A204.1 (cell line): ENCODE measurements around the gene RTTN.
"Not testable (repeated sequence)": the region's sequence is repeated elsewhere in the genome, so short reads cannot be mapped to it uniquely, and the experiment has no call there.

Experiments used
- FAIRE-seq: peaks from 2 replicates; lab custom pipeline; 2012; peaks lifted over from hg19 to GRCh38; lab: Jason Lieb, UNC

Gene RTTN

DNA sequence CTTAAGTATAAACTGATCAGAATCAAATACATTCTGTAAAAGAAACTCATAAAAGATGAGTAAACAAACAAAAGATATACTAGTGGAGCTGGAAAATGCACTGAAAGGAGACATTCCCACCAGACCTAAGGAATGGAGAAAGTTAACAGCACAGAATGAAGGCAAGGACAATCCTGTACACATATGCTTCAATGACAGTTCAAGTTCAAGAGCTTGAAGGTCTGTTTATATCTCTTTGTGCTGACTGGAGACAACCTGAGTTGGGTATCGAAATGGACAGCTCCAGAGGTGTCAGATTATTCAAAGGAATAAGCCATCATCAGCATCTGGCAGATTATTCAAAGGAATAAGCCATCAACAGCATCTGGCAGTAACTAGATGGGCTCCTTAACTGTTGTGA is 184.0 kb downstream of the RTTN start:
- no peak for FAIRE-seq

DNA sequence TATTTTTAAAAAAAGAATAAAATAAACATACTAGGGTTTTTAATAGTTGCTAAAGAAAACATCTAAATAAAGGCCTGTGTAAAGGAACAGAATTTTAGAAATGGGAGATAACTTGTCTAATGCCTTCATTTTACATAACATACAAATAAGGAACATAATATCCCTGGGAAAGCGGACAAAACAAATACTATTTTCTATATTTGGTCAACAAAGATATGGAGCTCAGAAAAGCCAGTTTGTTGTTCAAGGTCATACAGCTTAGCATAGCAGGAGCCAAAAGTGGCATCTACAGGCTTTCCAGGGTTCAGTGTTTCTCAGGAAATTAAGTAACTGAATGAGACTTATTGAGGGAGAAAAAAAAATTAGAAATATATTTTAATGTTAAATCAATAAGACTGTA is 184.4 kb downstream of the RTTN start:
- FAIRE-seq: no peak

DNA sequence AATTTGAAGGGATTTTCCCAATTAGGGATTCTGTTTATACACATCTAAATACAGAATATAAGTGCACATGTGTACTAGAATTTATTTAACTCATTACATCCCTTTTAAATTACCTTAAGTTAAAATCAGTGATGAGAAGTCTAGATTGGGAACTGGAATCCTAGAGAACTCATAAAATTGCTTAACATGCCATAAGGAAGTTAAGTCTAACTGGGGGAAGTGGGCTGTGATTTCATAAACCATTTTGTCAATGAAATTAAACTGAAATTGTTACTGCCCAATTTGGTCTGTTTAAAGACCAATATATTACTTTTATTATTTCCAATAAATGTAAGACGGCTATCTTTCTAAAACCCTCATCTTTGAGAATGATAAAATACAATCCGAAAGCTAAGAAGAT is 185.5 kb downstream of the RTTN start:
- FAIRE-seq: no peak

DNA sequence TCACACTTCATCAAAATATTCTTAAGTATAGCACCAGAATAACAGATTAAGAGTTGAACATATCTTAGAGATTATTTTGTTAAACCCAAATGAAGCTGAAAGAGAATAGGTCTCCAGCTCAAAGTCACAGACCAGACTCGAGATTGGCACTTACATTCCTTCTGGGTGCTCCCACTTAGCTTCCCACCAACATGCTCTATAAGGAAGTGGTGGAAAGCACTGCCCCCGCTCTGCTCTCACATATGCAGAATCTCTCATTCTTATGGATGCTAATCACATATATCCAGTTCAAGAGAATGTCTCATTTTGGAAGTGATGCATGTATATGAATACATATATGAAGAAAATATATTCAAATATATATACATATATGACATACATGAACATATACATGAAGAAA is 186.4 kb downstream of the RTTN start:
- no peak for FAIRE-seq

DNA sequence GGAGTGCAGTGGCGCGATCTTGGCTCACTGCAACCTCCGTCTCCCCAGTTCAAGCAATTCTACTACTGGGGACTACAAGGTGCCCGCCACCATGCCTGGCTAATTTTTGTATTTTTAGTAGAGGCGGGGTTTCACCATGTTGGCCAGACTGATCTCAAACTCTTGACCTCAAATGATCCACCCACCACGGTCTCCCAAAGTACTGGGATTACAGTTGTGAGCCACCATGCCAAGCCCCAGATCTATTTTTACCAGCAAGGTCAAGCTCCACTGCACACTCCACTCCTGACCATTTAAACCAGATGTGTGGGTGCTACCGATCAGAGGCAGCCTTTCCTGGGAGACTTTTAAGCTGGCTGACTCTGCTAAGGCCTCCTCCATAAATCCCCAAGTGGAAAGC is 190.4 kb downstream of the RTTN start:
- FAIRE-seq: no peak

DNA sequence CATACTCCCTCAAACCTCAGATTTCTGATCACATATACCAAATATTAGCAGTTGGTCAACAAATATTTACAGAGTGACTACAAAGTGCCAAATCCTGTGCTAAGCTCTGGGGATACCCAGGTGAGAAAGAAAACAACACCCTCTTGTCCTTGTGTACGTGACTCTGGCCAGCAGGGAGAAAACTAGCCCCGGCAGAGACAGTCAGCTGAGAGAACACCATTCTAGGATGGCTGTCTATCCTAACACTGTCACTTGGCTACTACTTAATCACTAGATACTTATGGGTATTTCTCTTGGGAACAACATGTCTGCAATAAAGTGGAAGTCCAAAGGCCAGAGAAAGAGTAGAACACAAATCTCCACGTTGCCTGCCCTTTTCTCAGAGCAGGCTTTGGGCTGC is 199.9 kb downstream of the RTTN start:
- no peak for FAIRE-seq

DNA sequence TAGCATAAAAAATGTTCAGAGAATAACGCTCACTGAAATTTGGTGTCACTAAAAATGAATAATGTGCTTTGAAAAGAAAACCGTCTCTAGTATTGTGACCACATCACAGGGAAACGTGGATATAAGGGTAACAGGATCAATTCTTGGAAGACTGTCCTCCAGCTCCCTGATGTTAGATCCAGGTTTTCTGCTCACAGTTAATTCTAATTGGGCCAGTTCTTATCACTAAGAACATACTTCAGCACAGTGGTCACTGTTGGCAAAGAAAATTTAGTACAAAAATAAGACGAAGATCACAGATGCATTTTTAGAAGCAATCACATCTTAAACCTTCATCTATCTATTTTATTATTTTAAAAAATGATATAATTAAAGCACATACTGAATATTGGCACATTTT is 200.8 kb downstream of the RTTN start:
- FAIRE-seq: no peak

DNA sequence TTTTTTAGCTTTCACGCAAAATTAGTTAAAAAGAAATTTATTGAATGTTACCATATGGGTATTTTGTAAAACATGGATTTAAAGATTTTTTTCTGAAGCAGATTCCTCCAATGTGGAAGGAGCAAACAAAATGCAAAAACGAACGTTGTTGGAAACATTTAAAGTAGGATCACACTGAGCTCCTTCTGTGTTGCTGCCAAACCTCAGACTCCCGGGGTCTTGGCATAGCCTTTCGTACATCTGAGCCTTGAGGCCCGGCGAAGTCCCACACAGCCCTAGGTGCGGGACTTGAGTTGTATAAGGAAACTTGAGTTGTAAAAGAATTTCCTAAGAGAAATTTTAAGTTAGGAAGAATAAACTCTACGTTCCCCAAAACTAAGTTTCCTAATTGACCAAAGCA is 205.8 kb downstream of the RTTN start:
- FAIRE-seq: no peak

DNA sequence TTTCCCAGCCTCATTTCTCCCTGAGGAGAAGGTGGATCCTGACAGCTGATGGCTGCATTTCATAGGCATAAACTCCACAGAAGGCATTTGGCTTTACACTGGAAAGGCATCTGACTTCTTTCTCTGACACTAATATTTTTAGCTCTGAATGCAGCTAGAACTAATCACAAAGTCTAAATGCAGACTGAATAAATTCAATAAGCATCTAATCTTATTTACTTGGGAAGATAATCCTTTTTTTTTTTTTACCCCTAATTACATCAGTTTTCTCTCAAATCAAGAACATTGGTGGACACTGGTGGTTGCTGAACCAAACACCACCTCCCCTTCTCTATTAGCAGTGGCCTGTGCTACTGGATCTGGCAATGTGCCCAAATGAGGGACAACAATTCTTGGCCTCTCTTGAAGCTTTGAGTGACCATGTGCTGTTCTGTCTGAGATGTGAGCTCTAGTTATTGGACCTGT is 206.9 kb downstream of the RTTN start:
- no peak for FAIRE-seq

DNA sequence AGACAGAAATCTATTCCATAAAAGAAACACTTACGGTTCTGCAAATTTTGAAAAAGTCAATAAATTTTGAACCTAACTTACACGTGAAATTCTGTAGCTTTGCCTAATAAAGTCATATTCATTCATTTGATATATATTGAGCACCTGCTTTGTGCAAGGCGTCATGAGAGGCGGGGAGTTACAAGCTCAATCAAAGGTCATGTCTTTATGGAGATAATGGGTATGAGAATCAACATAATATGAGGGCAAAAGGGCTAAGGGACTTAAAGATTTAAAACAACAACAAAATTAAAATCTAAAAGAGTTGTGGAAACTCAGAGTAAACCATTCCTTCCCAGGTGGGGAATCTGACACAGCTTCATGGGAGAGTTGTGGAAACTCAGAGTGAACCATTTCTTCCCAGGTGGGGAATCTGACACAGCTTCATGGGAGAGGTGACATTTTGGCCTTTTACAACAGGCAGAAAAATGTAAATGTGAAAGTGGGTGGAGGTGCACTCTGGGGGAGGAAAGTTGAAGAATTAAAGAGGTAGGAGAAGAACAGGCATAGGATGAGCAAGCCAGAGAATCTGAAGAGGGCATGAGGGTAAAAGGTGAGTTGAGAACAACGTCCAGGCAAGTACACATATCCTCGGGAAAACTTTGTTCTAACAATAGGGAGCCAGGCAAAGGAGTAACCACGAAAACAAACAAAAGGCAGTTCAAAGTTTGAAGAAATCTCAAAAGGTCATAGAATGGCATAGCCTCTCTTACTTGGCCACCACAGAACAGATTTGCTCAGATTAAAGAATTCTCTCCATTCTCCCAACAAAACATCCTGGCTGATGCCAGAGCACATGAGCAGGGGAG is 208.3 kb downstream of the RTTN start:
- no peak for FAIRE-seq

DNA sequence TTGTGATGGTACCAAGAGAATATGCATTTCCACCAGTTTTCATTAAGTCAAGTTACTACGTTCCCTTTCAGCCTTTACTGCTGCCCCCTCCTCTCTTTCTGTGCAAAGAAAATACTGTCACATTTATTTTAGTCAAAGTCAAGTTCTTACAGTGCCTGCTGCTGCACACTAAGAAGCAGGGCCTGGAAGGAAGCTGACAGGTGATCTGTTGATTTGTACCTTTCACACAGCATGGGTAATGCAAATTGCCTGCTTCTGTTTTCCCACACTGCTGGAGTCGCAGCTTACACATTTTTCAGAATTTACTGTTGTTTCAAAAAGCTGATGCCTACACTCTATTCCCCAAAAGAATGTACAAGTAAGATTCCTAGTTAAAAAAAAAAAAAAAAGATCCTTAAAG is 209.1 kb downstream of the RTTN start:
- no peak for FAIRE-seq

DNA sequence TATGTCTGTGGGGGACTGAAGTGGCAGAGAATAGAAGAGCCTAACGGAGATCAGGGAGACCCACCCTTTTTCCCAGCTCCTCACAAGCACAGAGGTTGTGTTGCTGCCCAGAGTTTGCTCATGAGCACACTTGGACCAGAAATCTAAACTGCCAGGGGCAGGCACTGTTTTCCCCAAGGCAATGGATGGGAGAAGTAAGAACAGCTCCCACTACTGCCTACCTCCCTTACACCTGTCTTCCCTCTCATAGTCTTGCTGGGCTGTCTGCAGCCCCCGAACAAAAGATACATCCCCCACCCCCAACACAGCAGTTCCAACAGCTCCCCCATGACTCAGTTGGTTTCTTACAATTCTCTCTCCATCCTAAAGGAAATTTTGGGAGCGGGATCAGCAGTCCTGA is 209.7 kb downstream of the RTTN start:
- FAIRE-seq: no peak

DNA sequence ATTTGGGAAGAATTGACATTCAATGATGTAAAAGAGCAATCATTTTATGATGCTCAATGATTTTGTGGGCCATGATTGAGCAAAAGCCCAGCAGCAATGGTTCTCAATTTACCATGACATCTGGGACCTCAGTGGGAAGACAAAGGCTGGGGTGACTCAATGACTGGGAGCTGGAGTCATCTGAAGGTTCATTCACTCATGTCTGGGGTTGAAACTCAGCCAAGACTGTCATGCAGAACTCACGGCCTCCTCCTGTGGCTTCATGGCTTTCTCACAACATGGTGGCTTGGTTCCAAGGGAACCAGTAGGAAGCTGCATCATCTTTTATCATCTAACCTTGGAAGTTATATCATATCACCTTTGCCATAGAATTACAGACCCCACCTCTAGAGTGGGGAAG is 212.7 kb downstream of the RTTN start:
- FAIRE-seq: no peak

DNA sequence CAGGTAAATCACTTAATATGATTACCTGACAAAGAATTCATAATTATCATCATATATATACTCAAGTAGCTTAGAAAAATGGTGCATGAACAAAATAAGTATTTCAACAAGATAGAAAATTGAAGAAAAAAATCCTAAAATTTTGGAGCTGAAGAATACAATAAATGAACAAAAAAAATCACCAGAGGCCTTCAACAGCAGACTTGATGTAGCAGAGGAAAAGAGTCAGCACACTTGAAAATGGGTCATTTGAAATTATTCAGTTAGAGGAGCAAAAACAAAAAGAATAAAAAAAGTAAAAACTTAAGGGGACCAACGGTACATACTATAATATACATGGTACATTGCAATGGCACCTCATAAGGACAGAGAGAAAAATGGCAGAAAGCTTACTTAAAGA is 217.6 kb downstream of the RTTN start:
- no peak for FAIRE-seq

DNA sequence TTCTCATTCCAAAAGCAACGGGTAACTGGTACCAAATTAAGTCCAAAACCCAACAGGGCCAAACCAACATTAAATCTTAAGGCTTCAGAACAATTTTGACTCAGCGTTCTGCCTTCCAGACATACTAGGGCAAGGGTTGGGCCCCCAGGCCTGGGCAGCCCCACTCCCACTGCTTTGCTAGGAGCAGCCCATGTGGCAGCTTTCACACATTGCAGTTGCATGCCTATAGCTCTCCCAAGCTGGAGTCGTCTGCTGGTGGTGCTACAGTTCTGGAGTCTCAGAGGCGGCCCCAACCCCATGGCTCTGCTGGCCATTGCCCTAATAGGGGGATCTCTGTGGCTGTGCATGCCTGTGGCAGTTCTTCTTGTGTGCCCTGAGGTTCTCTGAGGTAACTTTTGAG is 220.2 kb downstream of the RTTN start:
- no peak for FAIRE-seq

DNA sequence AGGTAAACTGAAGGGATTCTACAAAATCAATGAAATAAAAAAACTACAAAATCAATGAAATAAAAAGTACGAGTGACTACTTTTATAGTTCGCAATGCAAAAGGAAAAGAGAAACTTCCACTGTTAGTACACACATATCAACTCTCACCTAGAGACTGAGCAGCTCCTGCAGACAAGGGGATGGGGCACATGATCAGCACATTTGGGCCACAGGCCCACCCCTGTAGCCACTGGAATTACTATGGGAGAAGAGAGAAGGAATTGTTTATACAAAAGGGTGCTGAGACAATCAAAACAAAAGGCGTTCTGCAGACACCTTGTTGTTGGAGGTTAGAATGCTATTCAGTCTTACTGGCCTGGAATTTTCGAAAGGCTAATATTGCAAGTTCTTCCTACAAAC is 223.1 kb downstream of the RTTN start:
- FAIRE-seq: no peak

DNA sequence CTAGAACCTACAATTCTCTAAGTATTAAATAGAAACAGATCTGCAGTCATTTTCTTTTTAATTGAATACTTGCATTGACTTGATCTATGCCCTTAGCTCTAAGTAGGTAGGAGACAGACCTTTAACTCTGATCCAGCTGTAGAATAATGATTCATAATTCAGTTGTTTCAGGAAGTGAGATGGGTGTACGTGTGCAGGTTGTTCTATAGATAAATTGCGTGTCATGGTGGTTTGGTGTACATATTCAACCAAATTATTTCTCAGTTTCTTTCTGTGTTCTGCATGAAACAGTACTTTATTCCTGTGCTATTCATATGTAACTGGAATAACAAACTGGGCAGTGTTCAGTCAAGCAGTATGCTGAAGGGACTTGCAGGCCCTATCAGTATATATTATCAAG is 223.5 kb downstream of the RTTN start:
- no peak for FAIRE-seq

DNA sequence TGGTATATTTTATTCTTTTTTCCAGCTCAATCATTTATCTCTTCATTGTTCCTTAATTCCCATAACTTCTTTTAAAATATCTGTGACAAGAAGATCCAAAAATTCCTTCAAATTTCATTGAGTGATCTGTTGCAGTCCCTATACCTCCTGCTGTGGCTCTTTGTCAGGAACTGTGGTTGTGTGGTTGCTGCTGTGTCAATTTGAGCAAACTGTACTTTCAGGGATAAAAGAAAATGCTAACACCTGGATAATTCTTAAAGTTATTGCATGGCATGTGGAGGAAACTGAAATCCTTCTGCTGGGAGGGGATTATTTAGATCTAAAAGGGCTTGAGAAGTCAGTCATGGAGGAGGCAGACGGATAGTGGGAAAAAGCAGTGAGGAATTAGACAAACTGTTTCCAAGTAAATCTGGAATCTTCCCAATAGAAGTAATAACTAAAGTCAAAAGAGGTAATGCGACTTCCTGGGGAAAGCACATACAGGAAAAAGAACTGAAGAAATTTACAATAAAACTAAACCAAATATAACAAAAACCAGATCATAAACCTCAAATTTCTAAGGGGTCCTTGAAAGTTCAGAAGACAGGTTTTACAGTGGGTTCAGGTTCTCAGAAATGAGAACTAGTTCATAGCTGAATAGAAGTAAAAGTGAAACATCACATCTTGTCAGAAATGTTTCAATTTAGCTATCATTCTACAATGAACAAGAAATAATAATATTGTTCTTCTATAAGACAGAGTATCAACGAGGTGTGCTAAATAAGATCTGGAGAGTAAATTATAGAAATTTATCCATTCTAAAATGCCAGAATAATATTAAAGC is 224.3 kb downstream of the RTTN start:
- FAIRE-seq: no peak

DNA sequence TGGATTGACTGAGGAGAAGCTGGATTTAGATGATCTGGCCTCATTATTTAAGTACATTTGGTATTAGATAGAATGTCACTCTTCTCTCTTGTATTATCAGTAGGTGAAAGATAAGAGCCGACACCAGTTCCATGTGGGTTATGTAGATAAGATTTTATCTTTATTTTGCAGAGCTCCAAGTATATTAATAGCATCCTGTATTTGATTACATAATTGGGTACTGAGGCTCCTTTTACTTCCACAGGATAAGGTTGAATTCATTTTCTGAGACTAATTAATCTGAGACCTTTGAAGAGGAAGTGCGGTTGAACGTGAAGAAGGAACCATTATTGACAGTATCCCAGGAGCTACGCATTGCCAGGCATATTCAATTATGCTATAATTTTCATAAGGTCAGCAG is 225.0 kb downstream of the RTTN start:
- no peak for FAIRE-seq

DNA sequence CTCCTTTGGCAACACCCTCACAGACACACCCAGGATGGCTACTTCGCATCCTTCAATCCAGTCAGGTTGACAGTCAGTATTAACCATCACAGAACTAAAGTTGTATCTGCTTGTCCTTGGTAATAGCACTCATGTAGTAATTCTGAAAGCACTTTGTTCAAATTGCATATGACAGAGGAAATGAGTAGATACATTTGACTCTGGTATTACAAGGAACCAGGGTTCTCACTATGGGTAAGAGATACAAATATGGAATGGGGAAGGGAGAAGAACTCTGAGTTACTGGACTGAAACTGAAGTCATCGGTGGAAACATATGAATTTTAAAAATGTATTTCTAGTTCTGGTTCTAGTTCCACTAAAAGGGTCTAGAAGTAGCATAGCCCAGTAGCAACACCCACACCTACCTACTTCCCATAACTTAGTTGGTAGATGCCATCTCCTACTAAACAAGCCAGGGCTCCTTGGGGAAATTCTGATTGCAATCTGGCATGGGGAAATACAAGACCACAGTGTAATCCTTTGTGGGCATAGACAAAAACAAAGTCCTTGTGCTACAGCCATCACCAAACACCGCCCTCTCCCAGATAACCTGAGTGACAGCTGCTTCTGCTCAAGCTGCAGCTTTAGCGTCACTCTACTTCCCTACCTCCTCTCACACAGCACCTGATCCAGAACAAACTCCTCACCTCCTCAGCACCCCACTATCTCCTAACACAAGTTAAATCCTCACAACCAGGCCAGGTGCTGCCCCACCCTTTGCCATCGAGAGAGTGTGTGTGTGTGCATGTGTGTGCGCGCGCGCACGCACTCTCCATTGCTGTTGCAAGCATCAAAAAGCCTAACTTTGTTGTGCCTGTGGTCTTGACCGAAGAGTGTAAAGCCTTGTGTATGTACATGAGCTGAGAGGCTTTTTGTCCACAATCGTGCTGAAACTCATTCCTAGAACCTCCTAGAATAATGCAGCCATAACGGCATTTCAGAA is 226.5 kb downstream of the RTTN start:
- FAIRE-seq: no peak

DNA sequence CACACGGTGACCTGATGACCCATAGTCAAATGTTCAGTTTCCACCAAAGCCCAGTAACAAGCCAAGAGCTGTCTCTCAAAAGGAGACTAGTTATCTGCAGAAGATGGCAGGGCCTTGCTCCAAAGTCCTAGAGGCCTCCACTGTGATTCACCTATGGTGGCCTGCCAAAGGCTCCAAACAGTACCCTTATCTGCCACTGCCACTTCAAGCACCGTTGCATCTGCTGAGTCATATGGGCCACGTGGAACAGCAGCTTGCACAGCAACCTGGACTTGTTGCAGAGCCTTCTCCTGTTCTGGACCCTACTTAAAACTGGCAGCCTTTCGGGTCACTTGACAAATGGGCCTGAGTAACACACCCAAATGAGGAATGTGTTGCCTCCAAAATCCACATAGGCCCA is 230.2 kb downstream of the RTTN start:
- FAIRE-seq: not testable (repeated sequence)

DNA sequence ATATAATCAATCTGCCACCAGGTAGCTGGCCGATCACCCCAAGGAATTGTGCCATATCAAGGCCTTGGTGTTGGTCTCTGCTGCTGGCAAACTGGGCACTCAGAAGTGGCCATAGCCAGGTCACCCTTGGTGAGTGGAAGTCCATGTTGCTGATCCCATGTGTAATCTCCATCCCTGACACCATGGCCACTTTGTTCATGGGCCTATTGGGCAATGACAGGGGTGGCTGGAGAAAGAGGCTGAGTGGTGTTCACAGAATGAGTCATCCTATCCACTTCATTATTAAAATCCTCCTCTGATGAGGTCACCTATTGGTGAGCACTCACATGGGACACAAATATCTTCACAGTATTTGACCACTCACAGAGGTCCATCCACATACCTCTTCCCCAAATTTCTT is 231.1 kb downstream of the RTTN start:
- FAIRE-seq: no peak
